H9 (cell line): ENCODE results near the gene LASP1NB.

Experiments used
- DNase-seq: peaks from one replicate; pipeline ENCODE4 v3.0.0-alpha.2; 2017
- H2AFZ ChIP-seq: one replicate; pipeline ENCODE4 v1.6.1; 2013; ENCODE audit warnings: mild to moderate bottlenecking, low read length, control low read depth, moderate library complexity
- H2AK5ac ChIP-seq: 2 replicates; pipeline ENCODE4 v1.6.1; 2013; ENCODE audit warnings: low read length, control low read depth, mixed read lengths; ENCODE audit not compliant: insufficient read length
- H2BK120ac ChIP-seq: one replicate; pipeline ENCODE4 v1.6.1; 2013; ENCODE audit warnings: low read depth, mild to moderate bottlenecking, low read length, control low read depth, inconsistent platforms; ENCODE audit not compliant: poor library complexity, severe bottlenecking
- H2BK12ac ChIP-seq: 2 replicates; pipeline ENCODE4 v1.6.1; 2013; ENCODE audit warnings: low read length, control low read depth, mixed read lengths, low read depth; ENCODE audit not compliant: insufficient read length
- H2BK15ac ChIP-seq: 2 replicates; pipeline ENCODE4 v1.6.1; 2013; ENCODE audit warnings: low read depth, low read length, control low read depth
- H2BK20ac ChIP-seq: one replicate; pipeline ENCODE4 v1.6.1; 2013; ENCODE audit warnings: low read depth, mild to moderate bottlenecking, low read length, control low read depth, inconsistent platforms; ENCODE audit not compliant: poor library complexity, severe bottlenecking
- H2BK5ac ChIP-seq: 2 replicates; pipeline ENCODE4 v1.6.1; 2013; ENCODE audit warnings: low read length, control low read depth, mixed read lengths; ENCODE audit not compliant: insufficient read length
- H3K14ac ChIP-seq: 2 replicates; pipeline ENCODE4 v1.6.1; 2013; ENCODE audit warnings: low read length, control low read depth; ENCODE audit not compliant: insufficient read depth
- H3K18ac ChIP-seq: 2 replicates; pipeline ENCODE4 v1.6.1; 2013; ENCODE audit warnings: low read depth, mild to moderate bottlenecking, mixed read lengths, low read length, control low read depth; ENCODE audit not compliant: insufficient read length
- H3K23ac ChIP-seq: 2 replicates; pipeline ENCODE4 v1.6.1; 2013; ENCODE audit warnings: low read length, control low read depth, mixed read lengths, low read depth; ENCODE audit not compliant: insufficient read length
- H3K23me2 ChIP-seq: 2 replicates; pipeline ENCODE4 v1.6.1; 2013; ENCODE audit warnings: low read depth, mild to moderate bottlenecking, mixed read lengths, low read length, control low read depth; ENCODE audit not compliant: insufficient read length, poor library complexity, severe bottlenecking
- H3K27ac ChIP-seq: 2 replicates; pipeline ENCODE4 v1.5.1; 2013; ENCODE audit warnings: low read length, control low read depth, mixed read lengths, low read depth; ENCODE audit not compliant: insufficient read length
- H3K27me3 ChIP-seq: 2 replicates; pipeline ENCODE4 v1.6.1; 2013; ENCODE audit warnings: low read length, control low read depth, inconsistent platforms; ENCODE audit not compliant: insufficient read depth
- H3K4ac ChIP-seq: 2 replicates; pipeline ENCODE4 v1.6.1; 2013; ENCODE audit warnings: low read depth, mild to moderate bottlenecking, control low read depth, inconsistent platforms, low read length, moderate library complexity
- H3K4me1 ChIP-seq: 2 replicates; pipeline ENCODE4 v1.6.1; 2013; ENCODE audit warnings: low read length, control low read depth, inconsistent platforms; ENCODE audit not compliant: insufficient read depth
- H3K4me2 ChIP-seq: 2 replicates; pipeline ENCODE4 v1.6.1; 2013; ENCODE audit warnings: low read length, control low read depth, mixed read lengths; ENCODE audit not compliant: insufficient read length, insufficient read depth
- H3K56ac ChIP-seq: 2 replicates; pipeline ENCODE4 v1.6.1; 2013; ENCODE audit warnings: low read depth, mild to moderate bottlenecking, mixed read lengths, low read length, control low read depth; ENCODE audit not compliant: insufficient read length
- H3K79me1 ChIP-seq: 2 replicates; pipeline ENCODE4 v1.6.1; 2013; ENCODE audit warnings: low read depth, mild to moderate bottlenecking, moderate library complexity, low read length, control low read depth, inconsistent platforms; ENCODE audit not compliant: insufficient read depth, poor library complexity, severe bottlenecking
- H3K79me2 ChIP-seq: 2 replicates; pipeline ENCODE4 v1.6.1; 2013; ENCODE audit warnings: low read length, control low read depth, inconsistent platforms; ENCODE audit not compliant: insufficient read depth
- H3K9ac ChIP-seq: 2 replicates; pipeline ENCODE4 v1.6.1; 2013; ENCODE audit warnings: low read length, control low read depth, mixed read lengths; ENCODE audit not compliant: insufficient read length; ENCODE audit errors: extremely low read depth
- H3K9me3 ChIP-seq: one replicate; pipeline ENCODE4 v1.6.1; 2013; ENCODE audit warnings: low read depth, low read length, inconsistent platforms; ENCODE audit not compliant: control insufficient read depth
- H3T11ph ChIP-seq: one replicate; pipeline ENCODE4 v1.6.1; 2013; ENCODE audit warnings: mild to moderate bottlenecking, low read length, control low read depth, inconsistent platforms
- H4K20me1 ChIP-seq: one replicate; pipeline ENCODE4 v1.6.1; 2013; ENCODE audit not compliant: control insufficient read depth, insufficient read length, insufficient read depth
- H4K5ac ChIP-seq: 2 replicates; pipeline ENCODE4 v1.6.1; 2013; ENCODE audit warnings: low read depth, mild to moderate bottlenecking, mixed read lengths, low read length, control low read depth; ENCODE audit not compliant: insufficient read length
- H4K8ac ChIP-seq: replicated peaks from 2 replicates; pipeline ENCODE4 v1.6.1; 2013; ENCODE audit warnings: low read length, control low read depth, mixed read lengths, low read depth; ENCODE audit not compliant: insufficient read length
- H4K91ac ChIP-seq: 2 replicates; pipeline ENCODE4 v1.6.1; 2013; ENCODE audit warnings: low read depth, mild to moderate bottlenecking, moderate library complexity, mixed read lengths, low read length, control low read depth; ENCODE audit not compliant: insufficient read length
- H3K27ac Mint-ChIP-seq, 3 experiments: 2 replicates in 2 of 3; 3 replicates in 1 of 3; pipeline ENCODE4 v1.8.0; 2020 to 2021; ENCODE audit warnings: mixed read lengths in 3 of 3, mild to moderate bottlenecking in 1 of 3, moderate library complexity in 1 of 3
- H3K27me3 Mint-ChIP-seq: 2 replicates; pipeline ENCODE4 v1.8.0; 2021; ENCODE audit warnings: low read depth, mild to moderate bottlenecking, moderate library complexity, mixed read lengths
- H3K36me3 Mint-ChIP-seq, 3 experiments: 2 replicates in 2 of 3; 3 replicates in 1 of 3; pipeline ENCODE4 v1.8.0; 2020 to 2021; ENCODE audit warnings: low read depth in 3 of 3, mixed read lengths in 3 of 3; ENCODE audit not compliant: insufficient read depth in 1 of 3
- H3K4me1 Mint-ChIP-seq, 2 experiments: 2 replicates each; pipeline ENCODE4 v1.8.0; 2020; ENCODE audit warnings: mixed read lengths in 2 of 2
- H3K4me3 Mint-ChIP-seq, 2 experiments: 2 replicates in 1 of 2; 3 replicates in 1 of 2; pipeline ENCODE4 v1.8.0; 2020 to 2021; ENCODE audit warnings: mild to moderate bottlenecking in 2 of 2, mixed read lengths in 2 of 2, moderate library complexity in 1 of 2
- H3K9me3 Mint-ChIP-seq, 2 experiments: 2 replicates in 1 of 2; 3 replicates in 1 of 2; pipeline ENCODE4 v1.8.0; 2020; ENCODE audit warnings: mild to moderate bottlenecking in 2 of 2, mixed read lengths in 2 of 2, moderate library complexity in 1 of 2
- WGBS: extraction: QIAGEN DNeasy Blood & Tissue Kit; methylation state at CpG from one replicate; pipeline ENCODE4 v1.1.7; 2013; ENCODE audit warnings: missing lambda C conversion rate, low lambda C conversion rate, mixed read lengths; ENCODE audit not compliant: insufficient read length; ENCODE audit errors: extremely low coverage; 5-methylcytosine and 5-hydroxymethylcytosine counted together
- TF ChIP-seq, protein P1 (sequence below): fragments of 200-600 bp; sonication (generic); conservative IDR thresholded peaks from 3 replicates; pipeline ENCODE4 v1.8.0; 2021; ENCODE audit warnings: antibody characterized with exemption, mild to moderate bottlenecking

LASP1NB gene

DNA sequence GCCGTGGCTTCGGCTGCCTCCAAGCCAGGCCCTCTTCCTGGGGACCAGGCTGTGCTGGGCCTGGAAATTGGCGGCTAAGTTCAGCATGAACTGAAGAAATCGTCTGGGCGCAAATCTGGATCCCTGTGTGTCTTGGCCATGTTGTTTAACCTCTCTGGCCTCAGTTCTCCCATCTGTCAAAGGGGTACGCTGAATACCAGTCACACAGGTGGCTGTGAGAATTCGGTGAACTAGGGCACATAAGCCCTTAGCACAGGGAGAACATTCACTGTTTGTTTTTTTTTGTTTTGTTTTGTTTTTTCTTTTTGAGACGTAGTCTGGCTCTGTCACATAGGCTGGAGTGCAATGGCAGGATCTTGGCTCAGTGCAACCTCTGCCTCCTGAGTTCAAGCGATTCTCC, 36.6 kb upstream of the LASP1NB start:
- no peak for DNase-seq
- Histone ChIP-seq H3K27me3 (no peaks in the 10 kb centered on the region), H3K23ac (no peak overlapping the region), H3K4ac (no peak overlapping the region), H4K91ac (no peak overlapping the region), H3K4me1 (no peaks in the 10 kb centered on the region; the same call in 1 of the 2 replicates), H4K5ac (no peak overlapping the region), H2BK5ac (no peak overlapping the region), H3K56ac (no peak overlapping the region), H3K14ac (no peak overlapping the region), H3K27ac (no peak overlapping the region), H2AK5ac (no peak overlapping the region), H4K20me1 (peaks cover 2% of the 10 kb centered on the region), H3K79me2 (peaks cover 2% of the 10 kb centered on the region; the same call in 1 of the 2 replicates), H3K18ac (no peak overlapping the region), H2AFZ (no peak overlapping the region), H2BK20ac (no peak overlapping the region), H3T11ph (no peak overlapping the region), H3K23me2 (no peaks in the 10 kb centered on the region), H3K9ac (no peak overlapping the region), H3K9me3 (no peaks in the 10 kb centered on the region), H4K8ac (no peak overlapping the region), H2BK120ac (no peak overlapping the region), H3K79me1 (no peaks in the 10 kb centered on the region), H3K4me2 (no peak overlapping the region), H2BK15ac (no peak overlapping the region), H2BK12ac (no peak overlapping the region)
- no peaks in the 10 kb centered on the region for H3K9me3 Mint-ChIP-seq
- no peak overlapping the region; a peak in 1 of 7 replicates for H3K27ac Mint-ChIP-seq
- peaks cover 24 to 36% of the 10 kb centered on the region in 2 experiments for H3K4me1 Mint-ChIP-seq
- TF ChIP-seq, protein P1, sequence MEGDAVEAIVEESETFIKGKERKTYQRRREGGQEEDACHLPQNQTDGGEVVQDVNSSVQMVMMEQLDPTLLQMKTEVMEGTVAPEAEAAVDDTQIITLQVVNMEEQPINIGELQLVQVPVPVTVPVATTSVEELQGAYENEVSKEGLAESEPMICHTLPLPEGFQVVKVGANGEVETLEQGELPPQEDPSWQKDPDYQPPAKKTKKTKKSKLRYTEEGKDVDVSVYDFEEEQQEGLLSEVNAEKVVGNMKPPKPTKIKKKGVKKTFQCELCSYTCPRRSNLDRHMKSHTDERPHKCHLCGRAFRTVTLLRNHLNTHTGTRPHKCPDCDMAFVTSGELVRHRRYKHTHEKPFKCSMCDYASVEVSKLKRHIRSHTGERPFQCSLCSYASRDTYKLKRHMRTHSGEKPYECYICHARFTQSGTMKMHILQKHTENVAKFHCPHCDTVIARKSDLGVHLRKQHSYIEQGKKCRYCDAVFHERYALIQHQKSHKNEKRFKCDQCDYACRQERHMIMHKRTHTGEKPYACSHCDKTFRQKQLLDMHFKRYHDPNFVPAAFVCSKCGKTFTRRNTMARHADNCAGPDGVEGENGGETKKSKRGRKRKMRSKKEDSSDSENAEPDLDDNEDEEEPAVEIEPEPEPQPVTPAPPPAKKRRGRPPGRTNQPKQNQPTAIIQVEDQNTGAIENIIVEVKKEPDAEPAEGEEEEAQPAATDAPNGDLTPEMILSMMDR = no peak
- no peaks in the 10 kb centered on the region for H3K27me3 Mint-ChIP-seq
- H3K4me3 Mint-ChIP-seq = no peak overlapping the region
- WGBS = no CpG with 5 or more reads among the region's 9 CpGs
- H3K36me3 Mint-ChIP-seq = peaks cover 2 to 49% (median 37%) of the 10 kb centered on the region in 3 experiments; a peak in 5 of 7 replicates
